ENCODE measurements around the gene AGAP2. TPM values are rescaled to one million over a fixed set of nuclear protein-coding genes. Genes with fewer than 3 reads are reported as not detected.

The AGAP2 gene
- total and polyA plus RNA-seq, 2 of the 8 experiments (the other 6 are each of a cell fraction or from before 2014, with no cell fraction given), result 1.5 TPM

- Histone ChIP-seq H4K20me1 (replicated peaks in 1 of 2; ENCODE audit: control insufficient read depth in 1 of 2, insufficient read depth in 2 of 2, low read length in 2 of 2) (peaks cover 2 to 7% of the 10 kb centered on the region in 2 experiments), H4K8ac (ENCODE audit: extremely low read depth, insufficient read depth, low read length) (no peak overlapping the region), H3K23me2 (ENCODE audit: low read depth, low read length) (peaks cover 12% of the 10 kb centered on the region; the same call in 1 of the 2 replicates), H2BK20ac (ENCODE audit: low read length) (no peak overlapping the region), H3K23ac (ENCODE audit: insufficient read length) (no peak overlapping the region), H2BK12ac (ENCODE audit: low read depth, low read length) (no peak overlapping the region), H3K79me1 (ENCODE audit: low read depth, low read length) (no peaks in the 10 kb centered on the region), H3K79me2 (ENCODE audit: control insufficient read depth in 1 of 2, insufficient read depth in 2 of 2, low read length in 2 of 2) (no peaks in the 10 kb centered on the region), H3K18ac (ENCODE audit: extremely low read depth, low read length) (no peak overlapping the region), H3K4me2 (ENCODE audit: insufficient read depth in 1 of 2, low read depth in 2 of 2, low read length in 2 of 2) (peak overlapping the region; percentile 52 to 95), H2BK5ac (ENCODE audit: low read depth, low read length) (no peak overlapping the region), H3K9ac (replicated peaks in 1 of 4; ENCODE audit: extremely low read depth in 1 of 4, low read depth in 3 of 4, low read length in 3 of 4) (no peak overlapping the region), H3K36me3 (ENCODE audit: control insufficient read depth in 2 of 4, insufficient read depth in 4 of 4, low read length in 3 of 4) (no peaks in the 10 kb centered on the region), H2BK120ac (replicated peaks; ENCODE audit: low read depth, low read length) (no peak overlapping the region), H3K4me1 (replicated peaks in 1 of 4; ENCODE audit: control insufficient read depth in 3 of 4, insufficient read depth in 4 of 4, low read length in 3 of 4) (peaks cover 0 to 20% (median 13%) of the 10 kb centered on the region in 4 experiments; a peak in 5 of 7 replicates), H3K4me3 (ENCODE audit: extremely low read depth in 1 of 4, insufficient read depth in 2 of 4, low read depth in 3 of 4, low read length in 4 of 4) (peak overlapping the region in 1 of 4 experiments; percentile 82; a peak in 2 of 8 replicates), H2AK5ac (ENCODE audit: low read depth, low read length) (no peak overlapping the region), H4K91ac (replicated peaks; ENCODE audit: insufficient read length, low read length) (no peak overlapping the region), H2AFZ (ENCODE audit: low read length) (no peak overlapping the region), H2BK15ac (ENCODE audit: low read length) (no peak overlapping the region), H4K5ac (ENCODE audit: insufficient read length, low read depth, low read length) (no peak overlapping the region), H3K9me3 (ENCODE audit: insufficient read depth in 2 of 2, low read depth in 1 of 2, low read length in 1 of 2) (no peaks in the 10 kb centered on the region), H3K14ac (ENCODE audit: insufficient read length) (no peak overlapping the region), H3K27me3 (replicated peaks in 1 of 4; ENCODE audit: control insufficient read depth in 3 of 4, extremely low read depth in 1 of 4, insufficient read depth in 3 of 4, low read length in 3 of 4) (peaks cover 19 to 85% (median 61%) of the 10 kb centered on the region in 4 experiments), H3K4ac (replicated peaks; ENCODE audit: insufficient read length, low read depth, low read length) (no peak overlapping the region), H3K56ac (replicated peaks; ENCODE audit: insufficient read length, low read depth, low read length) (no peak overlapping the region), H3K27ac (ENCODE audit: low read depth, low read length) (no peak overlapping the region)
- CTCF ChIA-PET (ENCODE audit: partially characterized antibody), result interaction anchor here (1.3 to 11.7 kb wide), 7 partner anchors 10 to 146 kb away, joined by 5 to 149 read pairs (median 9); partner anchors contain the start of genes AGAP2, OS9 and TSPAN31
- no peak for DNase-seq (ENCODE audit: low read depth in 1 of 2, low spot score in 2 of 2)
- POLR2A ChIA-PET (ENCODE audit: partially characterized antibody), result interaction anchor here (0.7 to 7.4 kb wide), 7 partner anchors 9 to 95 kb away, joined by 3 to 59 read pairs (median 4); partner anchors contain the start of genes AGAP2, B4GALNT1, EEF1AKMT3 and METTL1
- 39% methylated on average over 19 of the region's 21 CpGs; no CpG with 5 or more reads in 1 of the 2 experiments for WGBS, 2 experiments (ENCODE audit: extremely low coverage in 1 of 2, insufficient coverage in 1 of 2, insufficient read length in 1 of 2, insufficient replicate concordance in 2 of 2, low coverage in 1 of 2, low lambda C conversion rate in 2 of 2, missing lambda C conversion rate in 1 of 2)
- FAIRE-seq, result peak; percentile 69
- TF ChIP-seq NANOG (IDR thresholded peaks at IDR 0.05; ENCODE audit: insufficient read depth, low read depth, low read length, poor library complexity, severe bottlenecking), result no peak
- TF ChIP-seq CREB1 (IDR thresholded peaks at IDR 0.05), result peak; percentile 63; the same call in 1 of the 2 replicates
- no peak for TF ChIP-seq RNF2 (IDR thresholded peaks at IDR 0.05; ENCODE audit: borderline replicate concordance, low read depth, low read length, missing control alignments, poor library complexity, severe bottlenecking)
- TF ChIP-seq GTF2F1 (IDR thresholded peaks at IDR 0.05; ENCODE audit: borderline replicate concordance, low read depth, low read length), result no peak
- 0 out of 2 replicates have a peak, but pooled peaks have one; percentile 8 for TF ChIP-seq NRF1 (IDR thresholded peaks at IDR 0.05; ENCODE audit: low read depth, low read length)
- no peak for TF ChIP-seq CTBP2 (IDR thresholded peaks at IDR 0.05; ENCODE audit: borderline replicate concordance, insufficient read depth, insufficient read length, low read length)
- TF ChIP-seq TAF7 (optimal IDR thresholded peaks at IDR 0.05; ENCODE audit: borderline replicate concordance, low read depth, low read length), result no peak
- TF ChIP-seq PHF8 (conservative IDR thresholded peaks at IDR 0.05; ENCODE audit: low read depth, low read length), result no peak
- no peak for TF ChIP-seq TEAD4 (IDR thresholded peaks at IDR 0.05; ENCODE audit: low read depth, low read length)
- TF ChIP-seq RBBP5 (IDR thresholded peaks at IDR 0.05; ENCODE audit: borderline replicate concordance, low read depth, low read length), result 0 out of 2 replicates have a peak, but pooled peaks have one; percentile 33
Measured at GRCh38 chr12:57727758-57728395, 10.7 kb downstream of the AGAP2 start.
